Panc1 (cell line): ENCODE data around the gene MS4A15. TPM values are rescaled to one million over a fixed set of nuclear protein-coding genes. Genes with fewer than 3 reads are reported as not detected.

ENCODE experiments used
- ATAC-seq: fragments of 200-7000 bp; cut with Tn5 transposase; 2 replicates; pipeline ENCODE4 v1.9.1; 2020; ENCODE audit warnings: mild to moderate bottlenecking, moderate library complexity
- BruUV-seq: library from RNA; stranded (reverse); fragments of 400-500 nt; replicated peaks from 2 replicates; lab custom pipeline; 2021; lab: Mats Ljungman, UMichigan
- CTCF ChIA-PET: fragments of 300-600 bp; sonication (Branson Sonifier 250); formaldehyde crosslinking; loops from one replicate; lab custom pipeline; 2022; ENCODE audit warnings: antibody characterized with exemption; lab: Charles Lee
- POLR2A ChIA-PET: fragments of 300-600 bp; sonication (Branson Sonifier 250); formaldehyde crosslinking; loops from one replicate; lab custom pipeline; 2022; ENCODE audit warnings: antibody characterized with exemption; lab: Charles Lee
- DNase-seq: peaks from one replicate; pipeline ENCODE4 v3.0.0-alpha.2; 2010; ENCODE audit warnings: low read depth, low spot score
- H3K27ac ChIP-seq: 2 replicates; pipeline ENCODE4 v1.5.1; 2011; ENCODE audit warnings: mild to moderate bottlenecking, low read length, inconsistent platforms
- H3K27me3 ChIP-seq: fragments of 200-500 bp; sonication (Bioruptor generic); 2 replicates; pipeline ENCODE4 v1.6.0; 2014; ENCODE audit warnings: low read length, inconsistent platforms; ENCODE audit not compliant: control insufficient read depth, insufficient read depth
- H3K36me3 ChIP-seq: fragments of 200-500 bp; sonication (Bioruptor generic); 2 replicates; pipeline ENCODE4 v1.5.1; 2014; ENCODE audit warnings: inconsistent platforms, mild to moderate bottlenecking, low read length, moderate library complexity; ENCODE audit not compliant: control insufficient read depth, insufficient read depth
- H3K4me1 ChIP-seq: 2 replicates; pipeline ENCODE4 v1.5.1; 2011; ENCODE audit warnings: inconsistent platforms, mild to moderate bottlenecking, low read length, moderate library complexity; ENCODE audit not compliant: control insufficient read depth, insufficient read depth
- H3K4me3 ChIP-seq, 2 experiments: 2 replicates each; pipeline ENCODE4 v1.5.1; 2011 to 2012; ENCODE audit warnings: low read depth in 2 of 2, low read length in 2 of 2, mild to moderate bottlenecking in 2 of 2, inconsistent platforms in 1 of 2, moderate library complexity in 1 of 2
- H3K9me3 ChIP-seq: fragments of 200-500 bp; sonication (Bioruptor generic); 2 replicates; pipeline ENCODE4 v1.5.1; 2014; ENCODE audit warnings: low read depth, mild to moderate bottlenecking, inconsistent platforms, low read length, moderate library complexity; ENCODE audit not compliant: control insufficient read depth, insufficient read depth
- CTCF ChIP-seq: fragments of 450-650 bp; IDR thresholded peaks from 2 replicates; pipeline ENCODE4 v1.5.1; 2017; ENCODE audit warnings: mild to moderate bottlenecking
- POLR2AphosphoS5 ChIP-seq: IDR thresholded peaks from 2 replicates; pipeline ENCODE4 v1.6.1; 2012; ENCODE audit warnings: mild to moderate bottlenecking, low read depth, low read length, moderate library complexity
- REST ChIP-seq, 2 experiments: IDR thresholded peaks; 2 replicates each; pipeline ENCODE4 v1.6.1; 2011 to 2012; ENCODE audit warnings: low read depth in 2 of 2, control low read depth in 1 of 2, low read length in 1 of 2, mild to moderate bottlenecking in 1 of 2, moderate library complexity in 1 of 2; ENCODE audit not compliant: insufficient read depth in 1 of 2
- SIN3A ChIP-seq: IDR thresholded peaks from 2 replicates; pipeline ENCODE4 v1.6.1; 2012; ENCODE audit warnings: low read depth, mild to moderate bottlenecking, low read length, moderate library complexity, borderline replicate concordance; ENCODE audit not compliant: insufficient read depth
- TCF7L2 ChIP-seq: IDR thresholded peaks from 2 replicates; pipeline ENCODE4 v1.6.1; 2011; ENCODE audit warnings: mild to moderate bottlenecking, low read depth, low read length, inconsistent platforms
- in situ Hi-C: cut with HindIII; loops from 2 replicates; pipeline ENCODE4 v1.10.0; 2016; ENCODE audit warnings: low sequenced_read_pairs, low pct_unique_long_range_greater_than_20kb
- intact Hi-C: fragments of 100-400 bp; cut with micrococcal nuclease; formaldehyde crosslinking; loops from one replicate; pipeline ENCODE4 v1.10.0; 2022; ENCODE audit not compliant: unreplicated experiment
- total RNA-seq: library from RNA; stranded (reverse); gene quantifications from one replicate; pipeline ENCODE4 v1.2.1, GENCODE V29; 2021; ENCODE audit not compliant: unreplicated experiment

Gene MS4A15
- total RNA-seq, 1 experiment from 2014 or later: not detected

GRCh38 chr11:60765355-60765754 lies 8.7 kb downstream of the MS4A15 start:
- ChIA-PET POLR2A (no interaction called here), CTCF (no interaction called here)
- Histone ChIP-seq H3K4me1 (no peaks in the 10 kb centered on the region), H3K9me3 (no peaks in the 10 kb centered on the region), H3K27ac (no peak overlapping the region), H3K27me3 (peaks cover 5% of the 10 kb centered on the region), H3K4me3 (no peak overlapping the region), H3K36me3 (no peaks in the 10 kb centered on the region)
- DNase-seq: no peak
- intact Hi-C loops (no loop called here), in situ Hi-C loops (no loop called here)
- BruUV-seq: no TSS peak
- no peak for TF ChIP-seq TCF7L2
- TF ChIP-seq CTCF: no peak
- no peak for TF ChIP-seq POLR2AphosphoS5
- no peak for TF ChIP-seq SIN3A
- no peak for TF ChIP-seq REST (IDR thresholded peaks at IDR 0.05; ENCODE audit: insufficient read depth in 1 of 2, low read depth in 2 of 2, low read length in 1 of 2)
- ATAC-seq: no peak

GRCh38 chr11:60766547-60766946 lies 9.9 kb downstream of the MS4A15 start:
- CTCF ChIA-PET: interaction anchor here (0.6 kb wide), 1 partner anchor 519 kb away, joined by 3 read pairs; no protein-coding TSS in a partner anchor

More at GRCh38 chr11:60766547-60766946, 9.9 kb downstream of the MS4A15 start:
- Histone ChIP-seq H3K36me3 (no peaks in the 10 kb centered on the region), H3K4me1 (no peaks in the 10 kb centered on the region), H3K27ac (no peak overlapping the region), H3K4me3 (no peak overlapping the region), H3K9me3 (no peaks in the 10 kb centered on the region), H3K27me3 (peaks cover 5% of the 10 kb centered on the region)
- POLR2A ChIA-PET: no interaction called here
- ATAC-seq (no peak), DNase-seq (no peak)
- in situ Hi-C loops (no loop called here), intact Hi-C loops (no loop called here)
- TF ChIP-seq SIN3A: no peak
- TF ChIP-seq TCF7L2: no peak
- TF ChIP-seq POLR2AphosphoS5: no peak
- TF ChIP-seq CTCF: no peak
- no peak for TF ChIP-seq REST (IDR thresholded peaks at IDR 0.05; ENCODE audit: insufficient read depth in 1 of 2, low read depth in 2 of 2, low read length in 1 of 2)
- BruUV-seq: no TSS peak
